DND-41 (cell line): ENCODE data around the gene KRTAP3-1.

ENCODE experiments used
- CTCF ChIP-seq: IDR thresholded peaks from 2 replicates; pipeline ENCODE4 v1.5.1; 2012; ENCODE audit warnings: borderline replicate concordance, low read length, moderate library complexity, mild to moderate bottlenecking; ENCODE audit not compliant: poor library complexity, severe bottlenecking; ENCODE audit errors: extremely low read depth
- EZH2 ChIP-seq: IDR thresholded peaks from 3 replicates; pipeline ENCODE4 v1.6.1; 2012; ENCODE audit warnings: borderline replicate concordance, low read depth, mild to moderate bottlenecking, moderate library complexity, low read length, inconsistent platforms; ENCODE audit not compliant: severe bottlenecking

- TF ChIP-seq CTCF = no peak
- TF ChIP-seq EZH2 = no peak
Observed at GRCh38 chr17:41003926-41004325, 5.0 kb downstream of the KRTAP3-1 start.
